A549 treated with CORT108297 at 1 μM for 4 hours (cell line): ENCODE data around the gene KHDRBS1. TPM values are rescaled to one million over a fixed set of nuclear protein-coding genes. Genes with fewer than 3 reads are reported as not detected.

Source experiments
- total RNA-seq: library from RNA; stranded (reverse); fragments of 200-300 nt; extraction: Qiagen RNA extraction; gene quantifications from 5 replicates; pipeline ENCODE4 v1.2.3, GENCODE V29; 2022

Gene KHDRBS1
- 122 to 139 TPM (median 130 TPM) in 5 replicates for total RNA-seq

GRCh38 chr1:32013386-32014198 lies at the start of gene KHDRBS1:
Gene KHDRBS1, plus strand, starts transcription at chr1:32013868. Its CDS starts 128 bp downstream, at chr1:32013996.

GRCh38 chr1:32072622-32073298 lies 59.1 kb downstream of the KHDRBS1 start, which contains the start of gene TMEM39B:
Gene TMEM39B, plus strand, starts transcription at chr1:32072939. Its CDS starts 109 bp downstream, at chr1:32073048.

Other genes starting within 250 kb of the KHDRBS1 start
- gene ADGRB2, start 249.5 kb upstream of the KHDRBS1 start, total RNA-seq, result 4.7 to 8.4 TPM (median 6.6 TPM) in 5 replicates
- gene SPOCD1, start 197.8 kb upstream of the KHDRBS1 start, total RNA-seq, result 4.0 to 6.3 TPM (median 4.6 TPM) in 5 replicates
- 176 to 209 TPM (median 186 TPM) in 5 replicates for gene PTP4A2, start 75.5 kb upstream of the KHDRBS1 start, total RNA-seq
- 8.7 to 14.1 TPM (median 12.9 TPM) in 5 replicates for gene TMEM39B, start 59.1 kb downstream of the KHDRBS1 start, total RNA-seq
- 14.3 to 18.2 TPM (median 15.1 TPM) in 5 replicates for gene KPNA6, start 94.2 kb downstream of the KHDRBS1 start, total RNA-seq
- 26.8 to 31.9 TPM (median 28.5 TPM) in 5 replicates for gene TXLNA, start 165.8 kb downstream of the KHDRBS1 start, total RNA-seq
- 1.8 to 2.6 TPM (median 2.4 TPM) in 5 replicates for gene CCDC28B, start 186.7 kb downstream of the KHDRBS1 start, total RNA-seq
- 1.4 to 2.4 TPM (median 1.9 TPM) in 5 replicates for gene IQCC, start 191.8 kb downstream of the KHDRBS1 start, total RNA-seq
- not detected in 5 replicates for gene DCDC2B, start 195.2 kb downstream of the KHDRBS1 start, total RNA-seq
- 7.7 to 10.5 TPM (median 9.7 TPM) in 5 replicates for gene TMEM234, start 208.5 kb downstream of the KHDRBS1 start, total RNA-seq
- 269 to 284 TPM (median 278 TPM) in 5 replicates for gene EIF3I, start 208.5 kb downstream of the KHDRBS1 start, total RNA-seq
- gene FAM167B, start 233.4 kb downstream of the KHDRBS1 start, total RNA-seq, result 0.44 to 0.87 TPM (median 0.66 TPM) in 5 replicates
- gene LCK, start 237.4 kb downstream of the KHDRBS1 start, total RNA-seq, result 0.16 TPM in 1 of 5 replicates, not detected in the others